Trophoblast cell (in vitro differentiated cells and primary cell): ENCODE data around the gene ZNF621.

Source experiments
- DNase-seq, 2 donors: peaks; one replicate each; pipeline ENCODE4 v3.0.0-alpha.2; 2016
- H2AFZ ChIP-seq: 2 replicates; pipeline ENCODE4 v1.6.1; 2013; ENCODE audit warnings: low read length, moderate library complexity, mild to moderate bottlenecking; ENCODE audit not compliant: insufficient read depth, poor library complexity
- H2AK5ac ChIP-seq: 2 replicates; pipeline ENCODE4 v1.6.1; 2013; ENCODE audit warnings: mild to moderate bottlenecking, low read length
- H2BK120ac ChIP-seq: 2 replicates; pipeline ENCODE4 v1.6.1; 2013; ENCODE audit warnings: low read length, mild to moderate bottlenecking, moderate library complexity; ENCODE audit not compliant: insufficient read depth, poor library complexity
- H2BK12ac ChIP-seq: 2 replicates; pipeline ENCODE4 v1.6.1; 2013; ENCODE audit warnings: mild to moderate bottlenecking, low read length, moderate library complexity
- H2BK5ac ChIP-seq: 2 replicates; pipeline ENCODE4 v1.6.1; 2013; ENCODE audit warnings: low read length, low read depth, moderate library complexity, mild to moderate bottlenecking; ENCODE audit not compliant: poor library complexity
- H3K14ac ChIP-seq: 2 replicates; pipeline ENCODE4 v1.6.1; 2013; ENCODE audit warnings: mild to moderate bottlenecking, low read length
- H3K18ac ChIP-seq: 2 replicates; pipeline ENCODE4 v1.6.1; 2013; ENCODE audit warnings: mild to moderate bottlenecking, low read length
- H3K23ac ChIP-seq: 2 replicates; pipeline ENCODE4 v1.6.1; 2013; ENCODE audit warnings: low read length
- H3K27ac ChIP-seq: 2 replicates; pipeline ENCODE4 v1.5.1; 2013; ENCODE audit warnings: low read depth, mild to moderate bottlenecking, inconsistent platforms, low read length, moderate library complexity
- H3K27me3 ChIP-seq: 2 replicates; pipeline ENCODE4 v1.6.1; 2013; ENCODE audit warnings: inconsistent platforms, mild to moderate bottlenecking, low read length, moderate library complexity; ENCODE audit not compliant: insufficient read depth
- H3K36me3 ChIP-seq, 2 experiments: 1 replicate in 1 of 2; 2 replicates in 1 of 2; pipeline ENCODE4 v1.6.1; 2013; ENCODE audit warnings: low read length in 2 of 2, mild to moderate bottlenecking in 2 of 2, moderate library complexity in 1 of 2; ENCODE audit not compliant: insufficient read depth in 2 of 2, control insufficient read depth in 1 of 2
- H3K4ac ChIP-seq: 2 replicates; pipeline ENCODE4 v1.6.1; 2013; ENCODE audit warnings: low read depth, mild to moderate bottlenecking, low read length, moderate library complexity
- H3K4me1 ChIP-seq, 2 experiments: 1 replicate in 1 of 2; 2 replicates in 1 of 2; pipeline ENCODE4 v1.6.1; 2013; ENCODE audit warnings: low read length in 2 of 2, mild to moderate bottlenecking in 2 of 2, moderate library complexity in 1 of 2; ENCODE audit not compliant: insufficient read depth in 2 of 2, control insufficient read depth in 1 of 2
- H3K4me2 ChIP-seq: 2 replicates; pipeline ENCODE4 v1.6.1; 2013; ENCODE audit warnings: inconsistent platforms, mild to moderate bottlenecking, low read length, moderate library complexity
- H3K4me3 ChIP-seq: 2 replicates; pipeline ENCODE4 v1.5.1; 2013; ENCODE audit warnings: mild to moderate bottlenecking, low read depth, low read length, inconsistent platforms
- H3K79me1 ChIP-seq: one replicate; pipeline ENCODE4 v1.6.1; 2013; ENCODE audit warnings: low read length
- H3K79me2 ChIP-seq: 2 replicates; pipeline ENCODE4 v1.6.1; 2013; ENCODE audit warnings: low read length, mild to moderate bottlenecking; ENCODE audit not compliant: control insufficient read depth, insufficient read depth, poor library complexity
- H3K9ac ChIP-seq: 2 replicates; pipeline ENCODE4 v1.6.1; 2013; ENCODE audit warnings: mild to moderate bottlenecking, low read length
- H3K9me3 ChIP-seq: 2 replicates; pipeline ENCODE4 v1.6.1; 2013; ENCODE audit warnings: low read depth, mild to moderate bottlenecking, control low read depth, inconsistent platforms, low read length; ENCODE audit not compliant: insufficient read depth
- H4K12ac ChIP-seq: 2 replicates; pipeline ENCODE4 v1.6.1; 2013; ENCODE audit warnings: low read depth, mild to moderate bottlenecking, low read length, moderate library complexity
- H4K8ac ChIP-seq: 2 replicates; pipeline ENCODE4 v1.6.1; 2013; ENCODE audit warnings: low read depth, mild to moderate bottlenecking, low read length, moderate library complexity
- H4K91ac ChIP-seq: one replicate; pipeline ENCODE4 v1.6.1; 2013; ENCODE audit warnings: low read depth, mild to moderate bottlenecking, low read length, moderate library complexity
- WGBS: extraction: QIAGEN DNeasy Blood & Tissue Kit; methylation state at CpG from one replicate; pipeline ENCODE4 v1.1.7; 2013; ENCODE audit warnings: missing lambda C conversion rate; ENCODE audit not compliant: insufficient read length, insufficient coverage; ENCODE audit errors: extremely low coverage; 5-methylcytosine and 5-hydroxymethylcytosine counted together

The ZNF621 gene

DNA sequence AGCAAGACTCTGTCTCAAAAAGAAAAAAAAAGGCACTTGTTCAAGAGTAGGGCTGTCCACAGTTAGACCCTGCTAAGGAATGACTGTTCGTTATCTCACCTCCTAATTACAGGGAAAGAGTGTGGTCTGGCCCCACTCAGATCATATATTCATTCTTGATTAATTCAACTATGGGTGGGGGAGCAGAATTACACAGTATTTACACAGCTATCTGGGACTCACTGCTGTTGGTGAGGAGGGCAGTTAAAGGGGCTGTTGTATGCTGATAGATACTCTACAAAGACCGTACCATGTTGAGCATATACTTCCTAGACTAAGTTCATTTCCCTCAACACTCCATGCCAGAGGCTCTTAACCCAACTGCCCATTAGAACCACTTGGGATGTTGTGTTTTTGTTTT is 22.7 kb upstream of the ZNF621 start:
- DNase-seq, result no peak
- H3K9me3 ChIP-seq, result no peaks in the 10 kb centered on the region
- no peak overlapping the region for H2AFZ ChIP-seq
- no peak overlapping the region for H3K4ac ChIP-seq
- no peak overlapping the region for H3K23ac ChIP-seq
- no peak overlapping the region for H3K14ac ChIP-seq
- no peak overlapping the region for H2BK12ac ChIP-seq
- H3K79me1 ChIP-seq, result peaks cover 7% of the 10 kb centered on the region
- WGBS, result no CpG with 5 or more reads among the region's 2 CpGs
- H3K4me1 ChIP-seq, result peaks cover 2 to 3% of the 10 kb centered on the region in 2 experiments
- H4K8ac ChIP-seq, result no peak overlapping the region
- no peak overlapping the region for H3K9ac ChIP-seq
- H3K79me2 ChIP-seq, result peaks cover 5% of the 10 kb centered on the region
- no peaks in the 10 kb centered on the region for H3K27me3 ChIP-seq
- H2BK120ac ChIP-seq, result no peak overlapping the region
- H3K4me3 ChIP-seq, result no peak overlapping the region
- H3K4me2 ChIP-seq, result no peak overlapping the region
- H2AK5ac ChIP-seq, result no peak overlapping the region
- H3K18ac ChIP-seq, result no peak overlapping the region
- H4K12ac ChIP-seq, result no peak overlapping the region
- no peaks in the 10 kb centered on the region for H3K36me3 ChIP-seq
- H3K27ac ChIP-seq, result no peak overlapping the region
- no peak overlapping the region for H4K91ac ChIP-seq
- H2BK5ac ChIP-seq, result no peak overlapping the region

DNA sequence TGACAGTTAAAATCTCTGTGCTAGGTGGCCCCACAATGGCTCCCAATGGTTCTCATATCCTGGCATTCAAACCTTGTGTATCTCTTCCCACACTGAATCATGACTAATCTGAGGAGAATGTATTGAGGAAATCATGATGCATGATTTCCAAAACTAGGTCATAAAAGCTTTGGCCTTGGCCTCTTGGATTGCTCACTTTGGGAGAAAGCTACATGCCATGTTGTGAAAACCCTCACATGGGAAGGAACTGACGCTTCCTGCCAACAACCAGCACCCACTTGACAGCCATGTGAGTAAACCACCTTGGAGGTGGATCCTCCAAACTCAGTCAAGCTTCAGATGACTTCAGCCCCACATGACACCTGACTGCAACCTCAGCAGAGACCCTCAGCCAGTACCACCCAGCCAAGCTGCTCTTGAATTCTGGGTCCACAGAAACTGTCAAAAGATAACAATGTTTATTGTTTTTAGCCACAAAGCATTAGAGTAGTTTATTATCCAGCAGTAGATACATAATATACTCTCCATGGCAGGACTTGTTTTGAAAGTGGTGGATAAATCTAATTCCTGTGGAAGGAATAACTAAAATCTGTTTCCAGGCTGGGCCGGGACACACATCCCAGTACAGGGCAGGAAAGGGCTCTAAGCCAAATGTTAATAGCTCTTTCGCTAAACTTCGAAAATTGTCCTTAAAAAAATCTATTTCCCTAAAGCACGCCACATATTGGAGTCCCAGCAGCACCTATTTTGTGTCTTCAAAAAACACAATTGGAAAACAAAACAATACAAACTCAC is 19.9 kb upstream of the ZNF621 start:
- Histone ChIP-seq H4K91ac (no peak overlapping the region), H3K4me2 (no peak overlapping the region), H4K8ac (peak overlapping the region; percentile 47), H3K27ac (no peak overlapping the region), H3K23ac (peak overlapping the region; percentile 17), H2BK5ac (no peak overlapping the region), H2AK5ac (no peak overlapping the region), H3K36me3 (no peaks in the 10 kb centered on the region), H3K79me2 (peaks cover 5% of the 10 kb centered on the region), H2AFZ (no peak overlapping the region), H3K79me1 (peaks cover 7% of the 10 kb centered on the region), H4K12ac (no peak overlapping the region), H2BK120ac (no peak overlapping the region), H3K14ac (no peak overlapping the region), H3K27me3 (no peaks in the 10 kb centered on the region), H3K4ac (no peak overlapping the region), H3K18ac (no peak overlapping the region), H3K4me3 (no peak overlapping the region), H3K9ac (no peak overlapping the region), H3K9me3 (no peaks in the 10 kb centered on the region), H3K4me1 (peaks cover 2 to 3% of the 10 kb centered on the region in 2 experiments), H2BK12ac (no peak overlapping the region)
- DNase-seq, result peak in 1 of 2 donors; percentile 55
- WGBS, result no CpG with 5 or more reads among the region's 5 CpGs

DNA sequence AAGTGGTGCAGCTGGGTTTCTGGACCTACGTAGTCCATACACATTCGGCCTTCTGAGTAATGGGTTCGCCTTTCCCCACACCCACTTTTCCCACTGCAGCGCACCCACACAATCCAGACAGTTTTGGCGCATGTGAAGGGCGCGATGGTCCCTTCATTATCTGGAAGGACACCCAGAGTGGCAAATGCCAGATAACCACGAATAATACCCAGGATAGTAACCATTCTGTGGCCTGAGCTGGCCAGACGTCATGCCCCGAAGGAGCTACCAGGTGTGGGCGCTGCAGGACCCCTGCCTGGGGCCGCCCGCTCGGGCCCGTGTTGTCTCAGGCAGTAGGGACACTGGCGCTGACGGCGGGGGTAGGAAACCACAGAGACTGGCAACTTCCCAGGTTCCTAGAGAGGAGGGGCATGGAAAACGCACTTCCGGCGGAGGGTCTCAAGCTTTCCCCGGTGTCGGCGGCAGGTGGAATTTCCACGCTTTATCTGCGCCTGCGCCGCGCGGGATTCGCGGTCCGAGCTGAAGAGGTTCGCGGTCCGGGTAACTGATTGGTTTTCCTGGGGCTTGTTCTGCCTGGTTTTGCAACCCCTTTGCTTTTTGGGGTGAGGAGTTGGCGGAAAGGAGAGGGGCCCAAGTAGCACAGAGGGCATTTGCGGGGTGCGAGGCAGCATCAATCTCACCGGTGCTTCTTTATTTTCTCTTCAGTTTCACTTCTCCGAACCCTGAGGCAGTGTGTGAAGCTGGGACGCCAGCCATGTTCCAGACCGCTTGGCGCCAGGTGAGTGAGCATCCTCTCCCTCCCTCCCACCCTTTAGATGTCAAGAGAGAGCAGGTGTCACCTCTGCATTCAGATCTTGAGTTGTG is 18.9 kb upstream of the ZNF621 start, which contains the start of gene ZNF620:
TSS of gene ZNF620 (plus strand) at position 441 of the 864 bp plus-strand sequence. CDS start at position 755, 314 bp downstream.
- Histone ChIP-seq H3K4me1 (peaks cover 2 to 3% of the 10 kb centered on the region in 2 experiments), H3K9ac (peak within 1 kb of the TSS; percentile 78), H3K14ac (peak within 1 kb of the TSS; percentile 65), H4K8ac (peak within 1 kb of the TSS; percentile 100), H4K91ac (peak within 1 kb of the TSS; percentile 83), H2BK5ac (peak within 1 kb of the TSS; percentile 16), H3K4me2 (peak within 1 kb of the TSS; percentile 87), H3K27me3 (no peaks in the 10 kb centered on the region), H2BK120ac (peak within 1 kb of the TSS; percentile 63), H4K12ac (peak within 1 kb of the TSS; percentile 95), H2BK12ac (no peak within 1 kb of the TSS), H3K18ac (peak within 1 kb of the TSS; percentile 80), H3K4ac (peak within 1 kb of the TSS; percentile 48), H3K79me1 (peaks cover 7% of the 10 kb centered on the region), H3K9me3 (no peaks in the 10 kb centered on the region), H2AFZ (peak within 1 kb of the TSS; percentile 95), H3K79me2 (peaks cover 5% of the 10 kb centered on the region), H2AK5ac (peak within 1 kb of the TSS; percentile 76), H3K23ac (no peak within 1 kb of the TSS), H3K4me3 (peak within 1 kb of the TSS; percentile 82), H3K36me3 (no peaks in the 10 kb centered on the region), H3K27ac (peak within 1 kb of the TSS; percentile 69)
- no CpG with 5 or more reads among the region's 44 CpGs for WGBS
- DNase-seq, result peak; percentile 56 to 61

DNA sequence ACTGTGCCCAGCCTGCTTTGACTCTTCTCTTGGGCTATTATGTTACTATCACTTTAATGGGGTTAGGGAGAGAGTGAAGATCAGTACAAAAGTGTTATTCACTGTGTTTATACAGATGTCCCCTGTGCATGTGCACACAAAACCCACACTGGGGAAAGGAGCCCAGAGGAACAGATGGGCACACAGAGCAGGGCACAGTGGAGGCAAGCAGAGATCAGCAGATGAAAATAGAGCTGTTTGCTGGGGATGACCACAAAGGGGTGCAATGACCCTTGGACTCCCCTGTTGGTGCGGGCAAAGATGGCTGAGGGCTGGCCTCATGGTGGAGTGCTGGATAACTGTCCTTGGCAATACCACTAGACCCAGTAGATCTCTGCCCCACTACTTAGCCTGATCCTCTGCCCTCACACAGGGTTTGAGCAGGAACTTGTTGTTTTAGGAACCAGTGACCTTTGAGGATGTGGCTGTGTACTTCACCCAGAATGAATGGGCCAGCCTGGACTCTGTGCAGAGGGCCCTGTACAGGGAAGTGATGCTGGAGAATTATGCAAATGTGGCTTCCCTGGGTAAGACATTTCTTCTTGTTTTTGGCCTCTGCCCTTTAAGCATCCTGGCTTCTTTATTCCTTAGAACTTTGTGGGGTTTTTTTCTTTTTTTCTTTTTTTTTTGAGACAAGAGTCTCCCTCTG is 13.6 kb upstream of the ZNF621 start:
- no CpG with 5 or more reads among the region's 1 CpG for WGBS
- no peak overlapping the region for H3K4ac ChIP-seq
- no peak overlapping the region for H2AK5ac ChIP-seq
- H3K36me3 ChIP-seq, result peaks cover 10 to 12% of the 10 kb centered on the region in 2 experiments
- no peak overlapping the region for H4K91ac ChIP-seq
- DNase-seq, result no peak
- H3K4me2 ChIP-seq, result no peak overlapping the region
- H3K9ac ChIP-seq, result no peak overlapping the region
- H2BK120ac ChIP-seq, result no peak overlapping the region
- no peaks in the 10 kb centered on the region for H3K4me1 ChIP-seq
- no peak overlapping the region for H2BK5ac ChIP-seq
- H3K79me1 ChIP-seq, result no peaks in the 10 kb centered on the region
- H3K18ac ChIP-seq, result no peak overlapping the region
- H3K27ac ChIP-seq, result no peak overlapping the region
- H4K8ac ChIP-seq, result no peak overlapping the region
- H3K79me2 ChIP-seq, result no peaks in the 10 kb centered on the region
- H3K9me3 ChIP-seq, result no peaks in the 10 kb centered on the region
- H3K27me3 ChIP-seq, result no peaks in the 10 kb centered on the region
- H3K4me3 ChIP-seq, result no peak overlapping the region
- no peak overlapping the region for H3K14ac ChIP-seq
- no peak overlapping the region for H3K23ac ChIP-seq
- no peak overlapping the region for H2BK12ac ChIP-seq
- no peak overlapping the region for H4K12ac ChIP-seq
- H2AFZ ChIP-seq, result no peak overlapping the region
